Activated CD8-positive, alpha-beta T cell treated with anti-CD3 and anti-CD28 coated beads for 36 hours (primary cell): ENCODE measurements around the gene CAV3. TPM values are rescaled to one million over a fixed set of nuclear protein-coding genes. Genes with fewer than 3 reads are reported as not detected.

Experiments used
- ATAC-seq: fragments of 200-7000 bp; cut with Tn5 transposase; one replicate; pipeline ENCODE4 v1.10.0; 2021; ENCODE audit warnings: mild to moderate bottlenecking, moderate library complexity
- CTCF ChIA-PET: fragments of 350-600 bp; sonication (Branson Sonifier 250); formaldehyde crosslinking; loops from one replicate; lab custom pipeline; 2021; ENCODE audit warnings: antibody characterized with exemption; lab: Charles Lee
- POLR2A ChIA-PET: fragments of 350-600 bp; sonication (Branson Sonifier 250); formaldehyde crosslinking; loops from one replicate; lab custom pipeline; 2021; ENCODE audit warnings: antibody characterized with exemption; lab: Charles Lee
- DNase-seq: peaks from one replicate; pipeline ENCODE4 v3.0.0-alpha.2; 2020
- H3K27ac Mint-ChIP-seq: one replicate; pipeline ENCODE4 v1.8.0; 2021; ENCODE audit warnings: mild to moderate bottlenecking, mixed read lengths
- H3K27me3 Mint-ChIP-seq: one replicate; pipeline ENCODE4 v1.8.0; 2021; ENCODE audit warnings: mixed read lengths
- H3K36me3 Mint-ChIP-seq: one replicate; pipeline ENCODE4 v1.8.0; 2021; ENCODE audit warnings: low read depth, mixed read lengths
- H3K4me1 Mint-ChIP-seq: one replicate; pipeline ENCODE4 v1.8.0; 2021; ENCODE audit warnings: low read depth, mixed read lengths
- H3K4me3 Mint-ChIP-seq: one replicate; pipeline ENCODE4 v1.8.0; 2021; ENCODE audit warnings: mild to moderate bottlenecking, moderate library complexity, mixed read lengths
- H3K9me3 Mint-ChIP-seq: one replicate; pipeline ENCODE4 v1.8.0; 2021; ENCODE audit warnings: mixed read lengths
- CTCF ChIP-seq: fragments of 200-600 bp; IDR thresholded peaks from one replicate; pipeline ENCODE4 v1.8.0; 2022; ENCODE audit warnings: antibody characterized with exemption, mild to moderate bottlenecking
- intact Hi-C: fragments of 100-400 bp; cut with micrococcal nuclease; formaldehyde crosslinking; loops from one replicate; pipeline ENCODE4 v1.10.0; 2022
- total RNA-seq, 2 experiments: library from RNA; stranded (reverse); gene quantifications; one replicate each; pipeline ENCODE4 v1.2.3, GENCODE V29; 2021

Gene CAV3
- total RNA-seq, 2 experiments from 2014 or later = not detected

GRCh38 chr3:8790529-8790928 is 56.9 kb downstream of the CAV3 start:
- Mint-ChIP-seq H3K4me3 (no peak overlapping the region), H3K27ac (no peak overlapping the region), H3K9me3 (peaks cover 8% of the 10 kb centered on the region), H3K36me3 (no peaks in the 10 kb centered on the region), H3K27me3 (no peaks in the 10 kb centered on the region), H3K4me1 (no peaks in the 10 kb centered on the region)
- intact Hi-C loops = no loop called here
- DNase-seq (no peak), ATAC-seq (no peak)
- CTCF ChIA-PET = no interaction called here
- TF ChIP-seq CTCF = no peak
- POLR2A ChIA-PET = no interaction called here

- ChIA-PET CTCF (no interaction called here), POLR2A (no interaction called here)
- Mint-ChIP-seq H3K27me3 (no peaks in the 10 kb centered on the region), H3K4me1 (no peaks in the 10 kb centered on the region), H3K27ac (no peak overlapping the region), H3K4me3 (no peak overlapping the region), H3K9me3 (peaks cover 8% of the 10 kb centered on the region), H3K36me3 (peaks cover 2% of the 10 kb centered on the region)
- intact Hi-C loops = no loop called here
- DNase-seq (no peak), ATAC-seq (no peak)
- no peak for TF ChIP-seq CTCF
Measured at GRCh38 chr3:8793242-8793641, 59.6 kb downstream of the CAV3 start.

- Mint-ChIP-seq H3K4me3 (no peak overlapping the region), H3K27me3 (peaks cover 3% of the 10 kb centered on the region), H3K27ac (no peak overlapping the region), H3K36me3 (peaks cover 2% of the 10 kb centered on the region), H3K4me1 (no peaks in the 10 kb centered on the region), H3K9me3 (peaks cover 5% of the 10 kb centered on the region)
- ChIA-PET POLR2A (no interaction called here), CTCF (no interaction called here)
- intact Hi-C loops = no loop called here
- no peak for DNase-seq
- no peak for ATAC-seq
- TF ChIP-seq CTCF = no peak
Measured at GRCh38 chr3:8794247-8794646, 60.6 kb downstream of the CAV3 start.

Other genes with a start within 250 kb of the CAV3 start
- gene LMCD1, start 232.0 kb upstream of the CAV3 start, total RNA-seq = 1 to 10 TPM; 2.1 to 2.2 TPM
- under 1 TPM; 0.11 to 0.31 TPM for gene SSUH2, start 89.0 kb upstream of the CAV3 start, total RNA-seq
- gene OXTR, start 35.8 kb downstream of the CAV3 start, total RNA-seq = 1 to 10 TPM; 1.1 to 2.0 TPM
- 10 to 100 TPM; 47.4 to 50.3 TPM for gene RAD18, start 229.7 kb downstream of the CAV3 start, total RNA-seq